HG03469 (cell line): ENCODE measurements around the gene LIMK2.
A peak's percentile ranks its signal among the peaks of the same experiment; 100 is the strongest.
"Not testable (repeated sequence)": the region's sequence is repeated elsewhere in the genome, so short reads cannot be mapped to it uniquely, and the experiment has no call there.

Source experiments
- ATAC-seq: cut with Tn5 transposase; IDR thresholded peaks from one replicate; pipeline ENCODE4 v1.9.1; 2021; ENCODE audit warnings: mild to moderate bottlenecking, moderate library complexity, moderate number of reproducible peaks; ENCODE audit not compliant: unreplicated experiment

Gene LIMK2

DNA sequence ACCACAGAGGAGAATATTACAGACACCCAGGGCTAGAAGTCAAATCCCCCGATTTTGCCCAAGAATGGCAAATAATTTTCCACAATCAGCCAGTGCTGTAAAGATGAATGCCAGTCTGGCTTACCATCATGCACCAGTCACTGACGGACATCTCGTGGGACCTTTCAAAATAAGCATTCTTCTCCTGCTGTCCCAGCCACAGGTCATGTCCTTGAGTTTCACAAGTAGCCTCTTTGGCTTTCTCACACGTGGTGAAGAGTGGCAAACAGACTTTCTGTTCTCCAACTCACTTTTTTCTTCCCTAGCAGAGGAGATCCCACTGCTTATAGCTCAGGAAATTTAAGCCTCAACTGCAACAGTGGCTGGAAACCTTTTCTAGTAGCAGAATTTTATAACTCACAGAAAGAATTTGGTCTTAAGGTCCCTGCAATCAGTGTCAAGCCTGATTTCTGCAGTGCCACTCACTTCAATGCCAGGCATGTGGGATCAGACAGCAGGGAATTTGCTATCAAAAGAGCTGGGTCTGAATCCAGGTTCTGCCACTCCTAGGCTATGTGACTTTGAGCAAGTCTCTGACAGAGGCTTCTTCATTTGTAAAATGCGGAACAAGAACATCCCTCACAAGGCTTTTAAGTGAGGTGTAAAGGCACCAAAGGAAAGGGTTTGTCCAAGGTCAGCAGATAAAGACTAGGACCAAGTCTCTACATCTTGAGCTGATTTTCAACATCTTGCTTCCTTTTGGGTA, 76.6 kb downstream of the LIMK2 start:
- no peak for ATAC-seq

DNA sequence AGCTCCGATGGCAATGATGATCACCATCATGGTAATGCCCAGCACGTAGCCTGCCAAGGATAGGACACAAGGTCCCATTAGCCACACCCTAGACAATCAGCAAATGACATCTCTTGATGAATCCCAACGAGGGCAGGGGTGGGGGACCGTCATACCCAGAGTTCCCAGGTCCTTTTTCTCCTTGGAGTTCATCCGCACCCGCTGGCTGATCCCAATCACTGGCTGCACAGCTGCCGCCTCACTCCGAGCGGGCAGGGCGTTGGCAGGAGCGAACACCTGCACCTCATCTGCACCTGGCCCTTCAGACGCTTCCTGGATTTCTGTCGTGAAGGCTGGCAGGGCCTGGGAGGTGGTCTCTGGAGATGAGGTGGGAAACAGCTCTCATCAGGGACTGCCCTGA, 77.2 kb downstream of the LIMK2 start:
- ATAC-seq = no peak

DNA sequence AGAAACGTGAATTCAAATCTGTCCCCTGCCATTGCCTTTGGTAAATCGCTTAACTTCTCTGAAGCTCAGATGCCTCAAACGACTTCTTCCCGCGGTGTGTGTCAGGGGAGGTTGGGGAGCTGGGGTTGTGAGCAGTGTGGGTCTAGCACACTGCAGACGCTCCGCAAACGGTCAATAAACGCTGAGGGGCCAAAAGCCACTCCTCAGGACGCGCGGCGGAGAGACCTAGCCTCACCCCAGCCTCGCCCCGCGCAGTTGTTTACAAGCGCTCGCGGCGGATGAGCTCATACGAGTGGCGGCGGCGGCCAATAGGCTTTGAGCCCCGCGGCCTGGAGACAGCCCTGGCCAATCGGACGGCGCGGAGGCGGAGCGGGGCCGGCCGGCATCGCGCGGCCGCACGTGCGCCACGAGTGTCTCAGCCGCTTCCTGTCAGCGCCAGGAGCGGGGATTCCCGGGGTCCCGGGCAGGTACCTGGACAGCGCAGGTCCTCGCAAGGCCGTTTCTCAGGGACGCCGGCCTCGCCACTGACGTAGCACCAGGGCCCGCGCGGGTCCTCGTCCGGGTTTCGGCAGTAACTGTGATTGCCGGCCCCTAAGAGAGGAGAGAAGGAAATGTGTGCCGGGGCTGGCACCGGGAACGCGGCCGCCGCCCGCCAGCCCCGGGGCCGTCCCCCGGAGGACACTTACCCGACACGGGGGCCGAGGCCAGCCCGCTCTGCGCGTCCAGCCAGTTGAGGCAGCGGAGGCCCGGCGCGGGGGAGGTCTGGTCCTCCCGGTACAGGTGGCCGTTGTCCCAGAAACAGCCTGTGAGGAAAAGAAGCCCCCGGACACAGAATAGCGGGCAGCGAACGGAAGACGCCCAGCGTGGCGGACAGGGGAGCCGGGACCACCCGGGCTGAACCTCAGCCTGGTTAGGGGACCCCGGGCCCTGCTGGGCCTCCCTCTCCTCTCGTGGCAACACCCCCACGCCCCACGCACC, 78.7 kb downstream of the LIMK2 start:
- peak; percentile 76 for ATAC-seq

DNA sequence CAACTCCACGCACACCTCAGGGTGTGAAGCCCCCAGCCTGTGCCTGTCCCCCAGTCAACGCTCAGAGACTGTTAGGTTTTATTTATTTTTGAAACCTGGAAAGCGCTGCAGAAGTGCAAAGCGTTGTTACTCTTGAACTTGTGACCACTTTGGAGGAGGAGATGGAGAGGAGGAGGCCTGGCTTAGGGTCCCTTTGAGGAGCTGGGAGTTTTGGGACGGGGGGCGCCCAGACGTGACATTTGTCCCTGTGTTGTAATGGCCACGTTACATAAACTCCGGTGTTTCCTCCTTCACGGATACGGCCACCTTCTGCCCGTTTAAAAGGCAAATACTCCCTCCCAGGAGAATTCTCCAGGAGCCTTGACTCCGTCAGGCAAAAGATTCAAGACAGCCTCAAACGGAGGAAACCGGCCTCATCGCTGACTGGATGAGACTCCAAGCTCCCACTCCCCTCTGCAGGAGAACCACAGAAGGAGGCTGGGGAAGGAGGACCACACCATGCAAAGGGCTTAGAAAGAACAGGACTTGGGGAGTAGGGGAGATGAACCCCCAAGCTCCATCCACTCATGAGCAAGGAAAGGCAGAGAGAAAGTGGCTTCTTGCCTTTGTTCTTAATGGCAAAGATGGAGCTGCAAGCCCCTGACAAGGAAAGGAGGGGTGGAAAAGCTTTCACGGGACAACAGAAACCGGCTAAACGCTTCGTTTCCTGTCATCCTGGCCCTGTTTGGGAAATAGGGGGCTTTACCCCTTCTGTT, 79.6 kb downstream of the LIMK2 start:
- no peak for ATAC-seq

GRCh38 chr22:31292236-31292989, 80.3 kb downstream of the LIMK2 start, which contains the start of gene PIK3IP1:
Gene PIK3IP1 (minus strand): TSS chr22:31292488. CDS start chr22:31292344, 144 bp downstream.
- ATAC-seq = no peak

- ATAC-seq = no peak
These were observed 83.3 kb downstream of the LIMK2 start for GRCh38 chr22:31295360-31295759.

- no peak for ATAC-seq
These were observed 83.9 kb downstream of the LIMK2 start for GRCh38 chr22:31295831-31296657.

DNA sequence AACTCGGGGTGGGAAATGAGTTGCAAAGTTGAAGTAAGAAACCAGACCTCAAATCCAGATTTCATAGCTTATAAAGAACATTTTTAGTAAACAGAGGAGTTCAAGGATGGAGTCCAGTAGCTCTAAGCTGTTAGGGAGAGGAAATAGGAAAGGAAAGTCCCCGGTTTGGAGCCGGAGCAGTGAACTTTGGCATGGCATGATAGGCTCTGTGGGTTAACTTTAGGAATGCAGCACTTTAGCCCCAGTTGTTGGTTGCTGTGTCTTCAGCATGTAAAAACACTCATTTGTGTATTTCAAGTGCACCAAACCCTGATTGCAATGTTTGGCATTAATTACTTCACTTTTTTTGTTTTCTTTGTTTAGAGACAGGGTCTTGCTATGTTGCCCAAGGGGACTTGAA, 88.8 kb downstream of the LIMK2 start:
- no peak for ATAC-seq

GRCh38 chr22:31302006-31302405, 89.9 kb downstream of the LIMK2 start:
- no peak for ATAC-seq

DNA sequence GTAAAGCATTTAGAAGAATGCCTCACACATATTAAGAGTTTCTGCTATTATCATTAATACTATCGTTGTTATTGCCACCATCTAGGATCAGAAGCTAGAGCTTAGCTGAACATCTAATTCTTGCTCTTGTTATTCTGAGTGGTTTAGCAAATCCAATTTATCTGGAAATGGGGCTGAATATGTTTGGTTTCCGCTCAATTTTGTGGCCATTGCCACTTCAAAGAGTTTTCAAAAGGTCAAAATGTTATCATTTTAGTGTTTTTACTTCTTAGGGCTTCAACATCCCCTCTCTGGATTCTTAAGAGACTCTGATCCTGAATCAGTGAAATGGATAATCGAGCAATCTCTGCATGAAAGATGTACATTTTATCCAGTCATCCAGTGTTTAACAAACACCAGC, 90.4 kb downstream of the LIMK2 start:
- ATAC-seq = no peak

GRCh38 chr22:31305194-31305593, 93.1 kb downstream of the LIMK2 start:
- ATAC-seq = no peak

DNA sequence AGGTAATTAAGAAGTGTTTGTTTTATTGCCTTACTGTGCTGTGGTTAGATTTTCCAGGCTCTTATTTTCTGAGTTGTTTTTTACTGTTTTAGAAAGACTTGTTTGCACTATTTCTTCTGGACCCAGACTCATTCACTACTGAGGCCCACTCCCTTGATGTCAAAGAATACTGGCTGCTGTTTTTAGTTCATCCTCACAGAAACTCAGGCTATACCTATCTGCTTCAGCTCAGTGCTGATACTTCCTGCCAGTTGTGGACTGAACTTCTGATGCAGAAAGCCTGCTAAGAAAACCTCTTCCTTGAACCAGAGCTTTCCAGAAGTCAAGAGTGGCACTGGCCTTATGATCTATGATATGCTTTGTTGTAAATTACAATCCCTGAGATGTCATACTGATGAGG, 96.1 kb downstream of the LIMK2 start:
- no peak for ATAC-seq

DNA sequence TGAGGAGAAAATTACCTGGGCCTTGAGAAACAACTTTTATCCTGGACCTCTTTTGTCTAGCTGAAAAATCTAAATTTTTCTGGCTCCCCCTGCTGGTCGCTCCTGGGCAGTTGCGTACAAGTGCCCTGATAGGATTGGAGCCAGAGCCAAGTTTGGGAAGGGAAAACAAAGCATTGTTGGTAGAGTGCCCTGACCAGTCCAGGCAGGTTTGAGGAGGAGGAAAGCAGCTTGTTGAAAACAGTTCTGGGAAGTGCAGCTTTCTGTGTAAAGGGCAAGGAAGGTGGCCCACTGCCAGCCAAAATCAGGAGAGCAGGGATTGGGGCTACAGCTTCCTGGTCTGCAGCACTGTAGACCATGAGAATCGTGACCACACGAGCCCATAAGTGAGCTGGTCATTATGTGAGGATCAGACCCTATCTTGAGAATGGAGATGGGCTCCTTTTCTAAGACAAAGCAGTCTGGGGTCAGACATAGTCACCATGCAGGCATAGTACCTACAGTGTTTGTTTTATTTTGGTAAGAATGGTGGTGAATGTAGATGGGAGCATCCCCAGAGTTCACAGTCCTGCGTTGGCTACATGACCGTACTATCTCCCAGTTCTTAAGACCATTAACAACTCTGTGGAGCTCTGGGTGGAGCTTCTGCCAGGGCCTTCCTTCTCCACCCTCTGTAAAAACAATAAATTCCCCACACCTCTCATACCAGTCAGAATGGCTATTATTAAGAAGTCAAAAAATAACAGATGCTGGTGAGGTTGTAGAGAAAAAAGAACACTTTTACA, 101.5 kb downstream of the LIMK2 start:
- ATAC-seq = no peak

DNA sequence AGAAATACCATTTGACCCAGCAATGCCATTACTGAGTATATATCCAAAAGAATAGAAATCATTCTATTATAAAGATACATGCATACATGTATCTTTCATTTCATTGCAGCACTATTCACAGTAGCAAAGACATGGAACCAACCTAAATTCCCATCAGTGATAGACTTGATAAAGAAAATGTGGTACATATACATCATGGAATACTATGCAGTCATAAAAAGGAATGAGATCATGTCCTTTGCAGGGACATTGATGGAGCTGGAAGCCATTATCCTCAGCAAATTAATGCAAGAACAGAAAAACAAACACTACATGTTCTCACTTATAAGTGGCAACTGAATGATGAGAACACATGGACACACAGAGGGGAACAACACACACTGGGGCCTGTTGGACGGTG, 102.1 kb downstream of the LIMK2 start:
- ATAC-seq = not testable (repeated sequence)

- ATAC-seq = no peak
These were observed 109.3 kb downstream of the LIMK2 start for GRCh38 chr22:31321421-31321820.

DNA sequence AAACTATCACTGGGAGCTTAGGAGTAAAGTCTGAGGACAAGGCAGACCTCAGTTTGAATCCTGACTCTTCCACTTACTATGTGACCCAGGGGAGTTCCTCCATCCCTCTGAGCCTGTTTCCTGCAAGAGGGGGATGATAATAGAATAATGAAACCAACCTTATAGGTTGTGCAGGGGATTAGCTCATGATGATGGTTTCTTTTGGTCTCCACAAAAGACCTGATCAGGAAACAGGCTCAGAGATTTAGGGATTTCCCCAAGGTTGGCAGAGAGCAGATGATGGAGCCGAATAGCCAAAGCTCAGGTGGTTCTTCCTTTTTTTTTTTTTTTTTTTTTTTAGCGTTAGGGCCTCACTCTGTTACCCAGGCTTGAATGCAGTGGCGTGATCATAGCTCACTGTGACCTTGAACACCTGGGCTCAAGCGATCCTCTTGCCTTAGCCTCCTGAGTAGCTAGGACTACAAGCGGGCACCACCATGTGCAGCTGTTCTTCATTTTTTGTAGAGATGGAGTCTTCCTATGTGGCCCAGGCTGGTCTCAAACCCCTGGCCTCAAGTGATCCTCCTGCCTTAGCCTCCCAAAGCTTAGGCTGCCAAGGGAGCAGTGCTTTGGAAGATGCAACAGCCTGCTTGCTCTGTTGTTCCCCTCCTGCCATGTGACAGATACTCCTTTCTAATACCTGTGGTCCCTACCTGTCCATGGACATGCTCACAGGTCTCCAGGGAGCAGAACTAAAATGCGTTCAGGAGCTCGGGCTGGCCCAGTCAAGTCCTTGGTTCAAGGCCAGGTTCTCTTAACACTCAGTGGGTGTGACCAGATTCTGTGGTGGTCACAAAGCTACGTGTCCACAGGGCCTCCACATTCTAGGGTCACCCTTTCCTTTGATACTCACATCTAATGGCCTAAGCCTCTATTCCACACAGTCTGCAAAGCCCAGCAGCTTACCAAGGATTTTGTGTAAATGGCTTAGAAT, 111.8 kb downstream of the LIMK2 start:
- ATAC-seq = no peak

DNA sequence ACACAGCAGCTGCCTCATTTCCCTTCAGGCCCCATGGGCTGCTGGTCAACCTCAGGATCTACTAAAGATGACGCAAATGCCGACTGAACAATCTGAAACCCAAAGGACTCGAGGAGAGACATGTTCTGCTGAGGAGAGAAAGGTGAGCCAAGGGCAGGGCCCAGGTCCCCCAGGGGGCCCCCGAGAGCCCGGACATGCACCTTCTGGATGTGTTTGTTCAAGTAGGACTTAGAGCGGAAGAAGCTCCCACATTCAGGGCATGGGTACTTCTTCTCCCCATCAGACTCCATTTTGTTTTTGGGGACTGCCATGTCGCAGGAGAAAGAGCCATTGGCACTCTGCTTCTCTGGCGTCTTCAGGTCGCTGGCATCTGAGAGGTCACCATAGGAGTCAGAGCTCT, 114.8 kb downstream of the LIMK2 start:
- ATAC-seq = no peak
